ENCODE measurements around the gene TSPAN11. TPM values are rescaled to one million over a fixed set of nuclear protein-coding genes. Genes with fewer than 3 reads are reported as not detected.
"Not testable (repeated sequence)": the region's sequence is repeated elsewhere in the genome, so short reads cannot be mapped to it uniquely, and the experiment has no call there.

TSPAN11 gene
- total RNA-seq, 1 donor from 2014 or later: 19.7 TPM

DNA sequence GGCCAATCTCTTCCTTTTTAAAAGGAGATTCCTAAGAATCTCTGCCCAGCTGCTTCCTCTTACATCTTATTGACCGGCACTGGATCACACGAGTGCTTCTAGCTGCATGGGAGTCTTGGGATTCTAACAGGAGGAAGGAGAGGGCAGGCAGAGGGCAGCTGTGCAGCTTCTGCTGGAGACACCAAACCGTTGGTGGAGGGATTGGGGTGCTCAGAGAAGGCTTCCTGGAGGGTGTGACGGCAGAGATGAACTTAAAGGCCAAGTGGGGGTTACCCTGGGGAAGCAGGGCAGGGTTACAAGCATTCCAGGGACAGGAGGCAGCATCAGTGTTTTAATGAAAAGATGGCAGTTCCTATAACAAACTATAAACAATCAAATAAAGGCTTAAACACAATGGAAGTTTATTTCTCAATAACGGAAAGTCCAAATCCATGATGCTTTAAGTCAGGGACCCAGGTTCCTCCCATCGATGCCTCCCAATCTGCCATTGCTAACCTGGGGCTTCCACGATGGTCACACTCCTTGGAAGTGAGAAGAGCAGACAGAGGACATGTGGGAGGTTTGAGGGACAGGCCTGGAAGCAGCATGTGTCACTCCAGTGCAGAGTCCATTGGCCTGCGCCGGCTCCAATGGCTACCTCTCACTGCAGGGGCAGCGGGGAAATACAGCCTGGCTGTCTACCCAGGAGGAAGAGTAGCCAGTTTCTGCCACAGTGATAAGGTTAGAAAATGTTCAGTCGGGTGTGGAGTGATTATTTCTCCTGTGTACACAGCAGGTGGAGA lies 94.0 kb downstream of the TSPAN11 start:
- Mint-ChIP-seq H3K27ac (no peak overlapping the region), H3K4me1 (no peaks in the 10 kb centered on the region), H3K4me3 (no peak overlapping the region), H3K9me3 (peaks cover 18% of the 10 kb centered on the region), H3K36me3 (peaks cover 2% of the 10 kb centered on the region), H3K27me3 (ENCODE audit: low read depth) (peaks cover 2% of the 10 kb centered on the region)
- TF ChIP-seq, protein P1, sequence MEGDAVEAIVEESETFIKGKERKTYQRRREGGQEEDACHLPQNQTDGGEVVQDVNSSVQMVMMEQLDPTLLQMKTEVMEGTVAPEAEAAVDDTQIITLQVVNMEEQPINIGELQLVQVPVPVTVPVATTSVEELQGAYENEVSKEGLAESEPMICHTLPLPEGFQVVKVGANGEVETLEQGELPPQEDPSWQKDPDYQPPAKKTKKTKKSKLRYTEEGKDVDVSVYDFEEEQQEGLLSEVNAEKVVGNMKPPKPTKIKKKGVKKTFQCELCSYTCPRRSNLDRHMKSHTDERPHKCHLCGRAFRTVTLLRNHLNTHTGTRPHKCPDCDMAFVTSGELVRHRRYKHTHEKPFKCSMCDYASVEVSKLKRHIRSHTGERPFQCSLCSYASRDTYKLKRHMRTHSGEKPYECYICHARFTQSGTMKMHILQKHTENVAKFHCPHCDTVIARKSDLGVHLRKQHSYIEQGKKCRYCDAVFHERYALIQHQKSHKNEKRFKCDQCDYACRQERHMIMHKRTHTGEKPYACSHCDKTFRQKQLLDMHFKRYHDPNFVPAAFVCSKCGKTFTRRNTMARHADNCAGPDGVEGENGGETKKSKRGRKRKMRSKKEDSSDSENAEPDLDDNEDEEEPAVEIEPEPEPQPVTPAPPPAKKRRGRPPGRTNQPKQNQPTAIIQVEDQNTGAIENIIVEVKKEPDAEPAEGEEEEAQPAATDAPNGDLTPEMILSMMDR (IDR thresholded peaks at IDR 0.05; ENCODE audit: unreplicated experiment): no peak
- DNase-seq (ENCODE audit: low spot score in 2 of 2, unreplicated experiment in 2 of 2): no peak

DNA sequence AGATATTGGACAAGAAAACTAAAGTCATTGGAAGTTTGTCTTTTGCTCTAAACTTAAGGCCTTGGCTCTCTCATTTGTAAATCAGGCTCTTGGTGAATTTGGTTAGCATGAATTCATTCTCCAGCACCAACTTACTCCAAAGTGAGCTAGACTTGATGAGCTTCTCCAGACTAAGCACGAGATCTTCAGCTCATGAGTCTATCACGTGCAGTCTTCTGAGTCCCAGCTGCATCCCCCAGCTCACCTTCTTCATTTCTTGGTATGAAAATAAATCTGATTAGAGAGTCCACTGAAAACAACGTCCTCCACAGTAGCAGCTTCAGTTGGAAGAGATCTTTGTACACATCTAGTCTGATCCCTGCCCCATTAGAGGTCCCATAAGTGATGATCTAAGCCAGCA lies 94.6 kb downstream of the TSPAN11 start:
- H3K4me1 Mint-ChIP-seq: no peaks in the 10 kb centered on the region
- H3K27me3 Mint-ChIP-seq (ENCODE audit: low read depth): peaks cover 2% of the 10 kb centered on the region
- H3K27ac Mint-ChIP-seq: no peak overlapping the region
- DNase-seq (ENCODE audit: low spot score in 2 of 2, unreplicated experiment in 2 of 2): peak in 1 of 2 experiments; percentile 2
- TF ChIP-seq, protein P1 (IDR thresholded peaks at IDR 0.05; ENCODE audit: unreplicated experiment): no peak
- H3K9me3 Mint-ChIP-seq: peaks cover 21% of the 10 kb centered on the region
- H3K4me3 Mint-ChIP-seq: no peak overlapping the region
- H3K36me3 Mint-ChIP-seq: peaks cover 4% of the 10 kb centered on the region

DNA sequence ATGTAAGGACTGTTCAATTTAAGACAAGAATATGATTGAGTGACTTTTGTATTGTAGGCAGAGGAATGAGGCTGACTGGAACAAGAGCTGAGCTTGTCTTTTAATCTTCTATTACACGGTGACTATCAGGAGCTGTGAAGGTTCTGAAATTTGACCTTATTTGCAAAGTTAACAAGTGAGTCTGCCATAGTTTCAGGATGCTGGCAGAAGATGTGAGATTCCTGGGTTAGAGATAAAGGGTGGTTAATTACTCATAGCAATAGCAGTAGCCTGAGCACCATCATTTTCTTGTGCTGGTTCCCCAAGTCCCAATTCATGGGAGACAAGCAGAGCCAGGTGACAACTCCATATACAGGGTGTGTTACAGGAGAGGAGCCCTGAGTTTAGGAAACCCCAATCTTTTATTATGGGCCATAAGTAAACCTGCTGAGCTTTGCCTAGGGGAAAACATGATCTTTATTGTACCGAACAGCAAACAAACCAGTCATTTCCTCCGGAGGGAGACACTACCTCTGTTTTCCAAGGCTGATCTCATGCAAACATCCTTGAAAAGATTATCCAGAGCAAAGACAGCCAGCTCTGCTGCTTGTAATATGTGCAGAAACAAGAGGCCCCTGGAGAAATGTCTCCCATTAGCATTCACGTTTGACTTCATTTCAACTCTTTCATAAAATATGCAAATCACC lies 95.4 kb downstream of the TSPAN11 start:
- Mint-ChIP-seq H3K36me3 (peaks cover 4% of the 10 kb centered on the region), H3K4me3 (no peak overlapping the region), H3K4me1 (no peaks in the 10 kb centered on the region), H3K27ac (no peak overlapping the region), H3K27me3 (ENCODE audit: low read depth) (peaks cover 2% of the 10 kb centered on the region), H3K9me3 (peaks cover 24% of the 10 kb centered on the region)
- TF ChIP-seq, protein P1 (IDR thresholded peaks at IDR 0.05; ENCODE audit: unreplicated experiment): no peak
- peak in 1 of 2 experiments; percentile 1 for DNase-seq (ENCODE audit: low spot score in 2 of 2, unreplicated experiment in 2 of 2)

DNA sequence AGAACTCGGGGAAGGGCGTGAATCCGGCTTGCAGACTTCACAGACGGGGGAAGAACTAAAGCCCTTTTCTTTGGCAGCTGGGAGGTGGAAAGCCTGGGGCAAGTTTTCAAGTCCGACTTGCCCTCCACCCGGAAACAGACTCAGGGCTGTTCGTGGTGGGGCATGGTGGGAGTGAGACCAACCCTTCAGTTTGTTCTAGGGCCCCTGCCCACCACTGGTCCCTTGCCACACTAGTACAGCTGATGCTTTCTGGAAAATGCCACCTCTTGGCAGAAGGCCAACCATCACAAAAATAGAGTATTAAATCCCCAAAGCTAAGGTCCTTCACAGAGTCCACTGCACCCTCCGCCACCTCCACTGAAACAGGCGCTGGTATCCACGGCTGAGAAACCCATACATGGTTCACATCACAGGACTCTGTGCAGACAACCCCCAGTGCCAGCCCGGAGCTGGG lies 96.8 kb downstream of the TSPAN11 start:
- Mint-ChIP-seq H3K4me1 (no peaks in the 10 kb centered on the region), H3K27me3 (ENCODE audit: low read depth) (peaks cover 2% of the 10 kb centered on the region), H3K9me3 (peaks cover 27% of the 10 kb centered on the region), H3K4me3 (no peak overlapping the region), H3K27ac (no peak overlapping the region), H3K36me3 (peaks cover 6% of the 10 kb centered on the region)
- TF ChIP-seq, protein P1 (IDR thresholded peaks at IDR 0.05; ENCODE audit: unreplicated experiment): no peak
- peak in 1 of 2 experiments; percentile 25 for DNase-seq (ENCODE audit: low spot score in 2 of 2, unreplicated experiment in 2 of 2)

DNA sequence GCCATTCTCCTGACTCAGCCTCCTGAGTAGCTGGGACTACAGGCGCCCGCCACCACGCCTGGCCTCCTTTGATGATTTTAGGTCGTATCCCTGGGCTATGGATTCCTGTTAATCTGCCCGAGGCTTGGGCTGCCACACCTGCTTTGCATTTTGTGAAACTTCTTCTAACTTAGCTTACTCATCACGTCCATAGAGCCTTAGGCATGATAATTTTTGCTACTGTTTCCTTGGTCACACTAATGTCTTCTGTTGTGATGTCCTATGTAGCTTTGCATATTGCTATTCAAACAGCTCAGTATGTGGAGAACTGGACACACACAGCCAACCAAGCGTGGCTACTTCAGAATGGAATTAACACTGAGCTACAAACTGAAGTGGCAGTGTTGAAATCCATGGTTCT lies 99.7 kb downstream of the TSPAN11 start:
- H3K27me3 Mint-ChIP-seq (ENCODE audit: low read depth): peaks cover 6% of the 10 kb centered on the region
- H3K36me3 Mint-ChIP-seq: peaks cover 5% of the 10 kb centered on the region
- H3K9me3 Mint-ChIP-seq: peaks cover 22% of the 10 kb centered on the region
- no peaks in the 10 kb centered on the region for H3K4me1 Mint-ChIP-seq
- H3K27ac Mint-ChIP-seq: no peak overlapping the region
- TF ChIP-seq, protein P1 (IDR thresholded peaks at IDR 0.05; ENCODE audit: unreplicated experiment): no peak
- peak in 1 of 2 experiments; percentile 1 for DNase-seq (ENCODE audit: low spot score in 2 of 2, unreplicated experiment in 2 of 2)
- H3K4me3 Mint-ChIP-seq: no peak overlapping the region

DNA sequence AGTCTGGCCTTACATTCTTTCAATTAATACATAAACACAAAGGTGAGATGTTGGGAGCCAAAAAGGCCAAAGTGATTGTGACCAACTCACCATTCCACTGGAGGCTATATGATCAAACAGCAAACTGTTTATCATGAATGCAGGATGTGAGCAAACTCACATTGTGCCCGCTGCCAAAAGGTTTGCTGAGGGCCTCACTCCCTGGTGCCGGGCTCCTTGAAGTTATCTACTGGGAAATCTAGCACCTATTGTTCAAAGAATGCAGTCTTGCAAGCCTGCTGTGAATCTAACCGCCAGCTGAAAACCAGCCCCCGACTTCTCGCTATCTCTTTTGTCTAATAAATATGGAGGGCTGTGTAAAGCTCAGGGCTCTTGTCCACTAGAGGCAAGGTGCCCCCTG lies 100.5 kb downstream of the TSPAN11 start:
- not testable (repeated sequence) for H3K4me1 Mint-ChIP-seq; H3K27me3 Mint-ChIP-seq (ENCODE audit: low read depth); DNase-seq (ENCODE audit: low spot score in 2 of 2, unreplicated experiment in 2 of 2); H3K4me3 Mint-ChIP-seq; H3K36me3 Mint-ChIP-seq; H3K27ac Mint-ChIP-seq
- H3K9me3 Mint-ChIP-seq: peaks cover 22% of the 10 kb centered on the region
